ENCODE measurements around the gene MBD3L3.
"Not testable (repeated sequence)": the region's sequence is repeated elsewhere in the genome, so short reads cannot be mapped to it uniquely, and the experiment has no call there.

The MBD3L3 gene

DNA sequence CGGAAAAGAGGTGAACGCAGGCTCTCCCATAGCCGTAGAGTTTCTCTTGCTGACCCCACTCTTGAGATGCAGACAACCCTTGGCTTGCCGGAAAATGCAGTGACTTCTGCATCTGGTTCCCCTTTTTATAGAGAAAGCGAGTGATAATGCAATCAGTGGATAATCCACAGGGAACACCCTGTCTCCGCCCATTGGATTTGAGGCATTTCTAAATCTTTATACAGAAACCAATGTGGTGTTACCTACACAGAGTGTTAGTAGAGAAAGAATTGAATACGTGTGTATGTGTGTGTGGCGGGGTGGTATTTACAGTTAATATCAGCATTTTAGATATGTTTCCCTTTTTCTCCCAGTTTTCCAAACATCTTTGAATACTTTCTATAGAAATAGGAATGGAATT, at the start of gene MBD3L3:
MBD3L3 (minus strand) TSS at position 101 of the 400 bp plus-strand sequence; CDS start at position 30, 71 bp downstream.
- not testable (repeated sequence) for DNase-seq (ENCODE audit: low read depth in 2 of 2)

DNA sequence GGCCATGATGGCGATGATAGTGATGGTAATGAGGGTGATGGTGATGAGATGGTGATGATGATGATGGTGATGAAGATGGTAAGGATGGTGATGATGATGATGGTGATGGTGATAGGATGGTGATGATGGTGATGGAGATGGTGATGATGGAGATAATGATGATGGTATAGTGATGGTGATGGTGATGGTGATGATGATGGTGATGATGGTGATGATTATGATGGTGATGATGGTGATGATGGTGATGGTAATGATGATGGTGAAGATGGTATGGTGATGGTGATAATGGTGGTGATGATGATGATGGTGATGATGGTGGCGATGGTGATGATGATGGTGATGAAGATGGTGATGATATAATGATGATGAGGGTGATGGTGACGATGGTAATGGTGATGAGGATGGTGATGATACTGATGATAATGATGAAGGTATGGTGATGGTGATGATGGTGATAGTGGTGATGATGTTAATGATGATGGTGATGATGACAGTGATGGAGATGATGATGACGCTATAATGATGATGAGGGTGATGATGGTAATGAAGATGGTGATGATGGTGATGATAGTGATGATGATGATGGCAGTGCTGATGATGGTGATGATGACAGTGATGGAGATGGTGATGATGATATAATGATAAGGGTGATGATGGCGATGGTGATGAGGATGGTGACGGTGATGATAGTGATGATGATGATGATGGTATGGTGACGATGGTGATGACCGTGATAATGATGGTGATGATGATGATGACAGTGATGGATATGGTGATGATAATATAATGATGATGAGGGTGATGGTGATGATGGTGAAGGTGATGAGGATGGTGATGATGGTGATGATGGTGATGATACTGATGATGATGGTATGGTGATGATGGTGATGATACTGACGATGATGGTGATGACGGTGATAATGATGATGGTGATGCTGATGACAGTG, 48.5 kb upstream of the MBD3L3 start:
- H3K4me3 ChIP-seq (replicated peaks in 1 of 2; ENCODE audit: low read depth in 2 of 2, low read length in 2 of 2): no peak overlapping the region
- no peak for DNase-seq (ENCODE audit: low read depth in 2 of 2)
- TF ChIP-seq, protein P1, sequence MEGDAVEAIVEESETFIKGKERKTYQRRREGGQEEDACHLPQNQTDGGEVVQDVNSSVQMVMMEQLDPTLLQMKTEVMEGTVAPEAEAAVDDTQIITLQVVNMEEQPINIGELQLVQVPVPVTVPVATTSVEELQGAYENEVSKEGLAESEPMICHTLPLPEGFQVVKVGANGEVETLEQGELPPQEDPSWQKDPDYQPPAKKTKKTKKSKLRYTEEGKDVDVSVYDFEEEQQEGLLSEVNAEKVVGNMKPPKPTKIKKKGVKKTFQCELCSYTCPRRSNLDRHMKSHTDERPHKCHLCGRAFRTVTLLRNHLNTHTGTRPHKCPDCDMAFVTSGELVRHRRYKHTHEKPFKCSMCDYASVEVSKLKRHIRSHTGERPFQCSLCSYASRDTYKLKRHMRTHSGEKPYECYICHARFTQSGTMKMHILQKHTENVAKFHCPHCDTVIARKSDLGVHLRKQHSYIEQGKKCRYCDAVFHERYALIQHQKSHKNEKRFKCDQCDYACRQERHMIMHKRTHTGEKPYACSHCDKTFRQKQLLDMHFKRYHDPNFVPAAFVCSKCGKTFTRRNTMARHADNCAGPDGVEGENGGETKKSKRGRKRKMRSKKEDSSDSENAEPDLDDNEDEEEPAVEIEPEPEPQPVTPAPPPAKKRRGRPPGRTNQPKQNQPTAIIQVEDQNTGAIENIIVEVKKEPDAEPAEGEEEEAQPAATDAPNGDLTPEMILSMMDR (IDR thresholded peaks at IDR 0.05; ENCODE audit: low read depth, low read length): no peak

More for the DNA sequence above, at the start of gene MBD3L3:
- not testable (repeated sequence) for H3K4me3 ChIP-seq (replicated peaks in 1 of 2; ENCODE audit: low read depth in 2 of 2, low read length in 2 of 2)

DNA sequence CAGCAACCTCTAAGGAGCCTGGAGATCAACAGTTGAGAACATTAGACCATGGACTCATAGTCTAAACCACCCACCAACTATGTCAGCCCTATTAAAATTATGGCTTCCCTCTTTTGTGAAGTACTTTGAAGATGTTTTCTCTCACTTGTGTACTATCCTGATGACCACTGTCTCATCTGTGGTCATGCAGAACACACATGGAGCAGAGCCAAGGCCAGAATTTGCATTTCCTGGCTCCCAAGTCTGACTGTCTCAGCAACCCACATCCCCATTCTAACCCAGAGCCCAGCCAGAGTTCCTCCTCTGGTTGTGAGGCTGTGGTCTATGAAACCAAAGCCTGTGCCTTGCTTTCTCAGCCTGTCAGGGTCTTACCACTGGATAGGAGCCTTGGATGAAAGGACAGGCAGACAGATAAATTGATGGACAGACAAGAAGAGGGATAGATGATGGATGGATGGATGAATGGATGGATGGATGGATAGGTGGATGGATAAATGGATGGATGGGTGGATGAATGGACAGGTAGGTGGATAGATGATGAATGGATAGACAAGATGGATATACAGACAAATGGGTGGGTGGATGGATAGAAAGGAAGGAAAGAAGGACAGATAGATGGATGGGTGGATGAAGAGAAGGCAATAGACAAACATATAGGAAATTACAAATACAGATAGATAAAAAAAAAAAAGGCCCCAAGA, 46.4 kb upstream of the MBD3L3 start:
- no peak overlapping the region for H3K4me3 ChIP-seq (replicated peaks in 1 of 2; ENCODE audit: low read depth in 2 of 2, low read length in 2 of 2)
- DNase-seq (ENCODE audit: low read depth in 2 of 2): no peak
- TF ChIP-seq, protein P1 (IDR thresholded peaks at IDR 0.05; ENCODE audit: low read depth, low read length): no peak

DNA sequence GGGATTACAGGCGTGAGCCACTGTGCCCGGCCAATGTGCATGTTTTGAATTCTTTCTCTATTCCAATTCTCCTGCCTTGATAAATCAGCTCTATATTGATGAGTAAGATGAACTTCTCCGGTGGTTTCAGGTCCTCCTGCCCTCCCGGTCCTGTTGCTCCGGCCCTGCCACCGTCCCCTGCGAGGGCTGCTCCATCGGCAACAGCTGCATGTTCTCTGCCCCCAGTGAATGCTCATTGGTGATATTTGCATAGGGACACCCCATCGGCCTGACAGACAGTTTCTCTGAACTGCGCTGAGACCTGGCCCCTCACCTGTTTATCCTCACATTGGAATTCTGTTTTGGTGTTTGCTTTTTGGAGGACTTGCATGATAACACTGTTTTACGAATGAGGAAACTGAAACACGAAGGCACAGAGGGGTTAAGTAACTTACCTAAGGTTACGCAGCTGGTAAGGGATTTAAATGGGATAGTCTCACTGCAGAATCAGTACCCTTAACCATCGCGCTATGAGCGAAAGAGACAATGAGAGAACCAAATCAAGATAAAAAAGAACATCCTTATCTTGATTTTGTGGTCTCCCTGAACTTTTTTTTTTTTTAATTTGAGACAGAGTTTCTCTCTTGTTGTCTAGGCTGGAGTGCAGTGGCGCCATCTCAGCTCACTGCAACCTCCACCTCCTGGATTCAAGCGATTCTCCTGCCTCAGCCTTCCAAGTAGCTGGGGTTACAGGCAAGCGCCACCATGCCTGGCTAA, 43.2 kb upstream of the MBD3L3 start:
- TF ChIP-seq, protein P1 (IDR thresholded peaks at IDR 0.05; ENCODE audit: low read depth, low read length): no peak
- no peak for DNase-seq (ENCODE audit: low read depth in 2 of 2)
- H3K4me3 ChIP-seq (replicated peaks in 1 of 2; ENCODE audit: low read depth in 2 of 2, low read length in 2 of 2): no peak overlapping the region

DNA sequence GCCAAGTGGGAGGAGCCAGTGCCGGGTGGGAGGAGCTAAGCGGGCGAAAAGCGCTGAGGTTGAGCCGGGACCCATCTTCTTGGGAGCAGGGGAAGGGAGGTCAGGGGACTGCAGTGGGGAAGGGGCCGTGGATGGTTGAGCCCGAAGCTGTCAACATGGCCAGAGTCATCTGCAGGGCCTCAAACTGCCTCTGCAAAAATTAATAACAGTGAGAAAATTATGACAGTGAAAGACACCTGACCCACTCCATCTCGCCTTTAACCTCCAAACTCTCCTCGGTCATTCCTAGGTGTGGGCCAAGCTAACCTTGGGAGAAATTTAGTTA, 41.1 kb upstream of the MBD3L3 start:
- peak overlapping the region; percentile 79 for H3K4me3 ChIP-seq (replicated peaks in 1 of 2; ENCODE audit: low read depth in 2 of 2, low read length in 2 of 2)
- TF ChIP-seq, protein P1 (IDR thresholded peaks at IDR 0.05; ENCODE audit: low read depth, low read length): no peak
- no peak for DNase-seq (ENCODE audit: low read depth in 2 of 2)

DNA sequence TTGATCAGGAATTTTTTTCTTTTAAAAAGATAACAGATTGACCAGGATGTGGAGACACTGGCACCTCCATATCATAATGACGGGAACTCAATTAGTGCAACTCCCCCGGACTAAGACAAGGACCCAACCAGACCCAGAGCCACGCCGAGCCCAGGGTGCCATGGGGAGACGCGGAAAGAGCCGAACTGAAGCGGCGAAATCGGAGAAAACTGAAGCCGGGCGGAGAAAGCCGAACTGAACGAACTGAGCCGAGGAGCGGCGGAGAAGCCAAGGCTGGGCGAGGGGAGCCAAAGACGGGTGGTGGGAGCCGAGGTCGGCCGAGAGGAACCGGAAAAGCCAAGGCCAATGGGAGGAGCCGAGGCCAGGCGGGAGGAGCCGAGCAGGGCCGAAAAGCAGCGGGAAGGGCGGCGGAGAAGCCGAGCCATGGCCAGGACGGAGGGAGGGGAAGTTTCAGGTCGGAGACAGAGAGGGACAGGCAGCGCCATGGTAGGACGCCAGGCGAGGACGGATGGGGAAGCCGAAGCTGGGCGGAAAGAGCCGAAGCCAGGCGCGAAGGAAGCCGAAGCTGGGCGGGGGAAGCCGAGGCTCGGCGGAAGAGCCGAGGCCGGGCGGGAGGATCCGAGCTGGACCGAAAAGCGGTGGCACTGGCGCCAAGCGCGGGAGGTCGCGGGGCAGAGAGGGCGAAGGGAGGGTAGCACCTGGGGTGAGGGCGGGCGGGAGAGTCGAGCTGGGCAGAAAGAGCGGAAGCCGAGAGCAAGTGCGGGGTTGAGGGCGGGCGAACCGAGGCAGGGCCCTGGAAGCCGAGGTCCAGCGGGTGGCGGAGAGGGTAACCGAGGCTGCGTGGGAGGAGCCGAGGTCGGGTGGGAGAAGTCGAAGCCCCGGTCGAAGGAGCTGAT, 40.5 kb upstream of the MBD3L3 start:
- TF ChIP-seq, protein P1 (IDR thresholded peaks at IDR 0.05; ENCODE audit: low read depth, low read length): no peak
- peak; percentile 92 to 95 for DNase-seq (ENCODE audit: low read depth in 2 of 2)
- peak overlapping the region; percentile 79 for H3K4me3 ChIP-seq (replicated peaks in 1 of 2; ENCODE audit: low read depth in 2 of 2, low read length in 2 of 2)

Data from cardiac fibroblast (primary cell).